Measurements from ENCODE around the gene POLR3A.

DNA sequence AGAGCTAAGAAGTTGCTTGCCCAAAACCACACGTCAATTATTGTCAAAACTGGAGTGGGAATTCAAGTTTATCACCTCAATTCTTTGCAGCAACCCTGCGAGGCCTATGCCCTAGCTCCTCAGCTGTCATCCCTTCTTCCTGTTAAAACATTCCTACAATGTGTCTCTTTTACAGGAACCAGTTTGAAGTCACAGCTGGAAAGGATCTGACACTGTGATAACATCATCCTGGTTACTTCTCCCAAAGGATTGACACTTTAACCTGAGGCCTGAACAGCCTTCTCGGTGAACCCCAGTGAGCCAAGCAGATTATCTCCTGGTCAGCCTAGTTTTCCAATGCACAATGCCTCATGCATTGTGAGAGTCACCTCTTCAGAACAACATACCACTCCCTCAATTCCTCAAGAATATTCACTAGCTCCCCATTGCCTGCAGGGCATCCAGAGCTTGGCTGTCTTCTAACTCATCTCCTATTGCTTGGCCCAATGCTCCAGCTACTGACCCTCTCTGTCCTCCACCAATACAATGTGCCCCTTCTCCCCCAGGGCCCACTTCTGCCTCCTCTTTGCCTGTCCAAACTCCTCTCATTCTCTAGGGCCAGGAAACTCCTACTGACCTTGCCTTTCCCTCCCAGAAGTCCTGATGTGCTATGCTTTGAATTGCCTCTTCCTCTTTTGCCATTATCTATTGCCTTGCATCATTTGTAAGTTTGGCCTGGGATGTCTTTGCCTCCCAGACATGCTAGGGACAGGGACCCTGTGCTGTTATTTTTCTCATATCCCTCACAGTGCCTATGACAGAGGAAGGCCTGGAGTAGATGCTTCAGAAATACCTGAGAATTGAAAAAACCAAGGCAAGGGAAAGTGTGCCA is 92.4 kb downstream of the POLR3A start:
- TF ChIP-seq, protein P1, sequence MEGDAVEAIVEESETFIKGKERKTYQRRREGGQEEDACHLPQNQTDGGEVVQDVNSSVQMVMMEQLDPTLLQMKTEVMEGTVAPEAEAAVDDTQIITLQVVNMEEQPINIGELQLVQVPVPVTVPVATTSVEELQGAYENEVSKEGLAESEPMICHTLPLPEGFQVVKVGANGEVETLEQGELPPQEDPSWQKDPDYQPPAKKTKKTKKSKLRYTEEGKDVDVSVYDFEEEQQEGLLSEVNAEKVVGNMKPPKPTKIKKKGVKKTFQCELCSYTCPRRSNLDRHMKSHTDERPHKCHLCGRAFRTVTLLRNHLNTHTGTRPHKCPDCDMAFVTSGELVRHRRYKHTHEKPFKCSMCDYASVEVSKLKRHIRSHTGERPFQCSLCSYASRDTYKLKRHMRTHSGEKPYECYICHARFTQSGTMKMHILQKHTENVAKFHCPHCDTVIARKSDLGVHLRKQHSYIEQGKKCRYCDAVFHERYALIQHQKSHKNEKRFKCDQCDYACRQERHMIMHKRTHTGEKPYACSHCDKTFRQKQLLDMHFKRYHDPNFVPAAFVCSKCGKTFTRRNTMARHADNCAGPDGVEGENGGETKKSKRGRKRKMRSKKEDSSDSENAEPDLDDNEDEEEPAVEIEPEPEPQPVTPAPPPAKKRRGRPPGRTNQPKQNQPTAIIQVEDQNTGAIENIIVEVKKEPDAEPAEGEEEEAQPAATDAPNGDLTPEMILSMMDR (IDR thresholded peaks at IDR 0.05) = no peak
- no peak for TF ChIP-seq POLR2A (IDR thresholded peaks at IDR 0.05)

Measured in right lobe of liver (tissue), 4 donors.